HepG2 (cell line): ENCODE measurements around the gene SAP25. TPM values are rescaled to one million over a fixed set of nuclear protein-coding genes. Genes with fewer than 3 reads are reported as not detected.

ENCODE experiments used
- DNMT1 ChIP-seq: sonication (generic); formaldehyde crosslinking; IDR thresholded peaks from 2 replicates; pipeline ENCODE4 v1.5.1; 2020; ENCODE audit warnings: mild to moderate bottlenecking, missing genetic modification reagents
- KMT2A ChIP-seq: sonication (generic); formaldehyde crosslinking; IDR thresholded peaks from 2 replicates; pipeline ENCODE4 v1.4.0; 2020; ENCODE audit warnings: missing genetic modification reagents
- NFKB2 ChIP-seq: sonication (generic); formaldehyde crosslinking; IDR thresholded peaks from 2 replicates; pipeline ENCODE4 v1.4.0; 2020; ENCODE audit warnings: missing genetic modification reagents, borderline replicate concordance
- ONECUT2 ChIP-seq: sonication (generic); formaldehyde crosslinking; IDR thresholded peaks from 2 replicates; pipeline ENCODE4 v1.4.0; 2020; ENCODE audit warnings: missing genetic modification reagents
- PHB2 ChIP-seq: fragments of 450-650 bp; IDR thresholded peaks from 2 replicates; pipeline ENCODE4 v1.6.1; 2018; ENCODE audit not compliant: partially characterized antibody
- SP1 ChIP-seq, 2 experiments: fragments of 450-650 bp in 1 of 2; sonication (generic) in 1 of 2; formaldehyde crosslinking in 1 of 2; IDR thresholded peaks; 2 replicates each; pipeline versions ENCODE4 v1.4.0 to v1.6.1; 2016 to 2020; ENCODE audit warnings: missing genetic modification reagents in 1 of 2
- TBX3 ChIP-seq: fragments of 450-650 bp; IDR thresholded peaks from 2 replicates; pipeline ENCODE4 v1.6.1; 2017; ENCODE audit warnings: antibody characterized with exemption, mild to moderate bottlenecking, inconsistent platforms, borderline replicate concordance
- TFAP4 ChIP-seq: sonication (generic); IDR thresholded peaks from 2 replicates; pipeline ENCODE4 v1.6.1; 2016; ENCODE audit warnings: low read depth, borderline replicate concordance
- TMF1 ChIP-seq: sonication (generic); formaldehyde crosslinking; IDR thresholded peaks from 2 replicates; pipeline ENCODE4 v1.8.1; 2022; ENCODE audit warnings: low read depth, missing genetic modification reagents
- ZNF598 ChIP-seq: sonication (generic); formaldehyde crosslinking; IDR thresholded peaks from 2 replicates; pipeline ENCODE4 v1.5.1; 2020; ENCODE audit warnings: mild to moderate bottlenecking, missing genetic modification reagents, borderline replicate concordance
- ZNF678 ChIP-seq: sonication (generic); formaldehyde crosslinking; IDR thresholded peaks from 2 replicates; pipeline ENCODE4 v1.4.0; 2020; ENCODE audit warnings: mild to moderate bottlenecking, missing genetic modification reagents
- polyA plus RNA-seq, 8 experiments: library from polyadenylated mRNA; depleted of rRNA in 3 of 8; stranded (reverse) in 7 of 8; unstranded in 1 of 8; fragments of >200 nt; fragmentation: Illumina TruSeq in 4 of 8; extraction: Trizol in 4 of 8; gene quantifications; 2 replicates each; pipeline versions ENCODE4 v1.2.1 to v1.2.3, GENCODE V29; 2011 to 2016; ENCODE audit warnings: low read depth in 4 of 8, missing spikeins in 1 of 8, mixed read lengths in 1 of 8; ENCODE audit not compliant: insufficient read depth in 1 of 8
- total RNA-seq, 5 experiments: library from RNA; depleted of rRNA; stranded (reverse); fragments of >200 nt; fragmentation: Illumina TruSeq; extraction: Trizol; gene quantifications; 2 replicates each; pipeline ENCODE4 v1.2.3, GENCODE V29; 2016; ENCODE audit warnings: low read depth in 1 of 5
- TF ChIP-seq, protein P1 (sequence below): sonication (generic); formaldehyde crosslinking; conservative IDR thresholded peaks from 2 replicates; pipeline ENCODE4 v1.4.0; 2020; ENCODE audit warnings: missing genetic modification reagents
- TF ChIP-seq, protein P2 (sequence below): sonication (generic); formaldehyde crosslinking; IDR thresholded peaks from 2 replicates; pipeline ENCODE4 v1.5.0; 2020; ENCODE audit warnings: mild to moderate bottlenecking, missing genetic modification reagents, borderline replicate concordance
- TF ChIP-seq, protein P3 (sequence below): sonication (generic); formaldehyde crosslinking; IDR thresholded peaks from 2 replicates; pipeline ENCODE4 v1.5.0; 2020; ENCODE audit warnings: mild to moderate bottlenecking, missing genetic modification reagents, borderline replicate concordance
- TF ChIP-seq, protein P4 (sequence below): sonication (generic); formaldehyde crosslinking; IDR thresholded peaks from 2 replicates; pipeline ENCODE4 v1.5.0; 2020; ENCODE audit warnings: mild to moderate bottlenecking, missing genetic modification reagents, moderate library complexity

The SAP25 gene
- total and polyA plus RNA-seq, 2 of the 13 experiments (the other 11 are each of a cell fraction or from before 2014, with no cell fraction given) = 0.15 to 0.20 TPM

DNA sequence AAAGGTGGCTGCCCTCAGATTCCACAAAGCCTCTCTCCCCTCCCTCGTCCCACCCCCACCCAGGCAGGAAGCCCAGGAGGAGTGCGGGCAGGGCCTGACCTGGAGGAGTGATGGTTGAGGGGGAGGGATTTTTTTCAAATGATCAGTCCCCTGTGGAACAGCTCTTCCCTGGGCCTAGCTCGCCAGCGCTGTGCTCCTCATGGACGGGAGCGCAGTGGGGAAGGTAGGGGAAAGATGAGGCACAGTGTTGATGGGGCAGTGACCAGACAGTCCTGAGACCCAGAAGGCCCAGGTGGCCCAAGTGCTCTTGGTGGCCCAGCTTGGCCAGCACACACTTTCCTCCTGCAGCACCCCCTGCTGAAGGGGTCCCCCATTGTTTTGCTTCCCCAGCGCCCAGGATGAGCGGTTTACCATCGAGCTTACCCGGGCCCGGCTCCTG, 8.5 kb downstream of the SAP25 start (continued):
- TF ChIP-seq TFAP4 = no peak
- TF ChIP-seq ONECUT2 (CRISPR knock-in tag) = no peak
- TF ChIP-seq, protein P1, sequence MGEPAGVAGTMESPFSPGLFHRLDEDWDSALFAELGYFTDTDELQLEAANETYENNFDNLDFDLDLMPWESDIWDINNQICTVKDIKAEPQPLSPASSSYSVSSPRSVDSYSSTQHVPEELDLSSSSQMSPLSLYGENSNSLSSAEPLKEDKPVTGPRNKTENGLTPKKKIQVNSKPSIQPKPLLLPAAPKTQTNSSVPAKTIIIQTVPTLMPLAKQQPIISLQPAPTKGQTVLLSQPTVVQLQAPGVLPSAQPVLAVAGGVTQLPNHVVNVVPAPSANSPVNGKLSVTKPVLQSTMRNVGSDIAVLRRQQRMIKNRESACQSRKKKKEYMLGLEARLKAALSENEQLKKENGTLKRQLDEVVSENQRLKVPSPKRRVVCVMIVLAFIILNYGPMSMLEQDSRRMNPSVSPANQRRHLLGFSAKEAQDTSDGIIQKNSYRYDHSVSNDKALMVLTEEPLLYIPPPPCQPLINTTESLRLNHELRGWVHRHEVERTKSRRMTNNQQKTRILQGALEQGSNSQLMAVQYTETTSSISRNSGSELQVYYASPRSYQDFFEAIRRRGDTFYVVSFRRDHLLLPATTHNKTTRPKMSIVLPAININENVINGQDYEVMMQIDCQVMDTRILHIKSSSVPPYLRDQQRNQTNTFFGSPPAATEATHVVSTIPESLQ = no peak
- TF ChIP-seq, protein P2, sequence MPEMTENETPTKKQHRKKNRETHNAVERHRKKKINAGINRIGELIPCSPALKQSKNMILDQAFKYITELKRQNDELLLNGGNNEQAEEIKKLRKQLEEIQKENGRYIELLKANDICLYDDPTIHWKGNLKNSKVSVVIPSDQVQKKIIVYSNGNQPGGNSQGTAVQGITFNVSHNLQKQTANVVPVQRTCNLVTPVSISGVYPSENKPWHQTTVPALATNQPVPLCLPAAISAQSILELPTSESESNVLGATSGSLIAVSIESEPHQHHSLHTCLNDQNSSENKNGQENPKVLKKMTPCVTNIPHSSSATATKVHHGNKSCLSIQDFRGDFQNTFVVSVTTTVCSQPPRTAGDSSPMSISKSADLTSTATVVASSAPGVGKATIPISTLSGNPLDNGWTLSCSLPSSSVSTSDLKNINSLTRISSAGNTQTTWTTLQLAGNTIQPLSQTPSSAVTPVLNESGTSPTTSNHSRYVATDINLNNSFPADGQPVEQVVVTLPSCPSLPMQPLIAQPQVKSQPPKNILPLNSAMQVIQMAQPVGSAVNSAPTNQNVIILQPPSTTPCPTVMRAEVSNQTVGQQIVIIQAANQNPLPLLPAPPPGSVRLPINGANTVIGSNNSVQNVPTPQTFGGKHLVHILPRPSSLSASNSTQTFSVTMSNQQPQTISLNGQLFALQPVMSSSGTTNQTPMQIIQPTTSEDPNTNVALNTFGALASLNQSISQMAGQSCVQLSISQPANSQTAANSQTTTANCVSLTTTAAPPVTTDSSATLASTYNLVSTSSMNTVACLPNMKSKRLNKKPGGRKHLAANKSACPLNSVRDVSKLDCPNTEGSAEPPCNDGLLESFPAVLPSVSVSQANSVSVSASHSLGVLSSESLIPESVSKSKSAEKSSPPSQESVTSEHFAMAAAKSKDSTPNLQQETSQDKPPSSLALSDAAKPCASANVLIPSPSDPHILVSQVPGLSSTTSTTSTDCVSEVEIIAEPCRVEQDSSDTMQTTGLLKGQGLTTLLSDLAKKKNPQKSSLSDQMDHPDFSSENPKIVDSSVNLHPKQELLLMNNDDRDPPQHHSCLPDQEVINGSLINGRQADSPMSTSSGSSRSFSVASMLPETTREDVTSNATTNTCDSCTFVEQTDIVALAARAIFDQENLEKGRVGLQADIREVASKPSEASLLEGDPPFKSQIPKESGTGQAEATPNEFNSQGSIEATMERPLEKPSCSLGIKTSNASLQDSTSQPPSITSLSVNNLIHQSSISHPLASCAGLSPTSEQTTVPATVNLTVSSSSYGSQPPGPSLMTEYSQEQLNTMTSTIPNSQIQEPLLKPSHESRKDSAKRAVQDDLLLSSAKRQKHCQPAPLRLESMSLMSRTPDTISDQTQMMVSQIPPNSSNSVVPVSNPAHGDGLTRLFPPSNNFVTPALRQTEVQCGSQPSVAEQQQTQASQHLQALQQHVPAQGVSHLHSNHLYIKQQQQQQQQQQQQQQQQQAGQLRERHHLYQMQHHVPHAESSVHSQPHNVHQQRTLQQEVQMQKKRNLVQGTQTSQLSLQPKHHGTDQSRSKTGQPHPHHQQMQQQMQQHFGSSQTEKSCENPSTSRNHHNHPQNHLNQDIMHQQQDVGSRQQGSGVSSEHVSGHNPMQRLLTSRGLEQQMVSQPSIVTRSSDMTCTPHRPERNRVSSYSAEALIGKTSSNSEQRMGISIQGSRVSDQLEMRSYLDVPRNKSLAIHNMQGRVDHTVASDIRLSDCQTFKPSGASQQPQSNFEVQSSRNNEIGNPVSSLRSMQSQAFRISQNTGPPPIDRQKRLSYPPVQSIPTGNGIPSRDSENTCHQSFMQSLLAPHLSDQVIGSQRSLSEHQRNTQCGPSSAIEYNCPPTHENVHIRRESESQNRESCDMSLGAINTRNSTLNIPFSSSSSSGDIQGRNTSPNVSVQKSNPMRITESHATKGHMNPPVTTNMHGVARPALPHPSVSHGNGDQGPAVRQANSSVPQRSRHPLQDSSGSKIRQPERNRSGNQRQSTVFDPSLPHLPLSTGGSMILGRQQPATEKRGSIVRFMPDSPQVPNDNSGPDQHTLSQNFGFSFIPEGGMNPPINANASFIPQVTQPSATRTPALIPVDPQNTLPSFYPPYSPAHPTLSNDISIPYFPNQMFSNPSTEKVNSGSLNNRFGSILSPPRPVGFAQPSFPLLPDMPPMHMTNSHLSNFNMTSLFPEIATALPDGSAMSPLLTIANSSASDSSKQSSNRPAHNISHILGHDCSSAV = no peak
- TF ChIP-seq, protein P3, sequence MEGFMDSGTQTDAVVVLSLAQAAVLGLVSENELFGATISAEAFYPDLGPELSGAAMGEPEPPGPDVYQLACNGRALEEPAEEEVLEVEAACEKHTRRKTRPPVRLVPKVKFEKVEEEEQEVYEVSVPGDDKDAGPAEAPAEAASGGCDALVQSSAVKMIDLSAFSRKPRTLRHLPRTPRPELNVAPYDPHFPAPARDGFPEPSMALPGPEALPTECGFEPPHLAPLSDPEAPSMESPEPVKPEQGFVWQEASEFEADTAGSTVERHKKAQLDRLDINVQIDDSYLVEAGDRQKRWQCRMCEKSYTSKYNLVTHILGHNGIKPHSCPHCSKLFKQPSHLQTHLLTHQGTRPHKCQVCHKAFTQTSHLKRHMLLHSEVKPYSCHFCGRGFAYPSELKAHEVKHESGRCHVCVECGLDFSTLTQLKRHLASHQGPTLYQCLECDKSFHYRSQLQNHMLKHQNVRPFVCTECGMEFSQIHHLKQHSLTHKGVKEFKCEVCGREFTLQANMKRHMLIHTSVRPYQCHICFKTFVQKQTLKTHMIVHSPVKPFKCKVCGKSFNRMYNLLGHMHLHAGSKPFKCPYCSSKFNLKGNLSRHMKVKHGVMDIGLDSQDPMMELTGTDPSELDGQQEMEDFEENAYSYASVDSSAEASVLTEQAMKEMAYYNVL (CRISPR knock-in tag) = no peak
- TF ChIP-seq PHB2 = no peak
- no peak for TF ChIP-seq ZNF598 (CRISPR knock-in tag)
- no peak for TF ChIP-seq NFKB2
- TF ChIP-seq TMF1 (CRISPR knock-in tag) = no peak
- TF ChIP-seq TBX3 = no peak
- no peak for TF ChIP-seq ZNF678
- no peak for TF ChIP-seq DNMT1 (CRISPR knock-in tag)
- TF ChIP-seq SP1 (IDR thresholded peaks at IDR 0.05) = no peak
- no peak for TF ChIP-seq SP1 (CRISPR knock-in tag; IDR thresholded peaks at IDR 0.05)
- TF ChIP-seq, protein P4, sequence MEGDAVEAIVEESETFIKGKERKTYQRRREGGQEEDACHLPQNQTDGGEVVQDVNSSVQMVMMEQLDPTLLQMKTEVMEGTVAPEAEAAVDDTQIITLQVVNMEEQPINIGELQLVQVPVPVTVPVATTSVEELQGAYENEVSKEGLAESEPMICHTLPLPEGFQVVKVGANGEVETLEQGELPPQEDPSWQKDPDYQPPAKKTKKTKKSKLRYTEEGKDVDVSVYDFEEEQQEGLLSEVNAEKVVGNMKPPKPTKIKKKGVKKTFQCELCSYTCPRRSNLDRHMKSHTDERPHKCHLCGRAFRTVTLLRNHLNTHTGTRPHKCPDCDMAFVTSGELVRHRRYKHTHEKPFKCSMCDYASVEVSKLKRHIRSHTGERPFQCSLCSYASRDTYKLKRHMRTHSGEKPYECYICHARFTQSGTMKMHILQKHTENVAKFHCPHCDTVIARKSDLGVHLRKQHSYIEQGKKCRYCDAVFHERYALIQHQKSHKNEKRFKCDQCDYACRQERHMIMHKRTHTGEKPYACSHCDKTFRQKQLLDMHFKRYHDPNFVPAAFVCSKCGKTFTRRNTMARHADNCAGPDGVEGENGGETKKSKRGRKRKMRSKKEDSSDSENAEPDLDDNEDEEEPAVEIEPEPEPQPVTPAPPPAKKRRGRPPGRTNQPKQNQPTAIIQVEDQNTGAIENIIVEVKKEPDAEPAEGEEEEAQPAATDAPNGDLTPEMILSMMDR (CRISPR knock-in tag) = 0 out of 2 replicates have a peak, but pooled peaks have one; percentile 5
- TF ChIP-seq KMT2A (CRISPR knock-in tag) = no peak
